Fibroblast of villous mesenchyme (primary cell): Measurements from ENCODE around the gene PTPRN2. TPM values are rescaled to one million over a fixed set of nuclear protein-coding genes. Genes with fewer than 3 reads are reported as not detected.

ENCODE experiments used
- DNase-seq: peaks from one replicate; pipeline ENCODE4 v3.0.0-alpha.2; 2010; ENCODE audit warnings: low read depth
- H3K4me3 ChIP-seq: 2 replicates; pipeline ENCODE4 v1.5.1; 2011; ENCODE audit warnings: low read depth, mild to moderate bottlenecking, low read length
- total RNA-seq: library from RNA; depleted of rRNA; stranded (reverse); fragments of >200 nt; gene quantifications from 2 replicates; pipeline ENCODE4 v1.2.3, GENCODE V29; 2012
- TF ChIP-seq, protein P1 (sequence below): IDR thresholded peaks from 2 replicates; pipeline ENCODE4 v1.5.1; 2012; ENCODE audit warnings: low read depth, mild to moderate bottlenecking, low read length; ENCODE audit not compliant: insufficient read depth

Gene PTPRN2
- total RNA-seq, 1 donor, result not detected

DNA sequence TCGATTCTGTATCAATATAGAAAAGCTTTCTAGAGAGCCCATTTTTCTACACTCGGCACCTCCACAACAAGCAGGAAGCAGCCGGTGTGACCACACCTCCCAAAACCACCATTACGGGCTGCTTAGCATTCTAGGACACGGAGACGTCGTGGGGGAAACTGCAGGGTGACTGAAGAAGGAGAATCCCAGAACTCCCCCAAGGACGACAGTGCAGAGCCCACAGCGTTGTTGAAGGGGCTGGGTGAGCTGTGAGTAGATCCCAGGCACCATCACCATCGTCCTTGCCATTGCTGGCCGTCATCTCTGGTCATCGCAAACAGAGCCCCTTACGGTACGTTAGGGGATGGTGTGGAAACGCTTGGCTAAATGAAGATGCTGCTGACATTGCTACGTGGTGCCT lies 351.8 kb downstream of the PTPRN2 start:
- no peak for DNase-seq
- TF ChIP-seq, protein P1, sequence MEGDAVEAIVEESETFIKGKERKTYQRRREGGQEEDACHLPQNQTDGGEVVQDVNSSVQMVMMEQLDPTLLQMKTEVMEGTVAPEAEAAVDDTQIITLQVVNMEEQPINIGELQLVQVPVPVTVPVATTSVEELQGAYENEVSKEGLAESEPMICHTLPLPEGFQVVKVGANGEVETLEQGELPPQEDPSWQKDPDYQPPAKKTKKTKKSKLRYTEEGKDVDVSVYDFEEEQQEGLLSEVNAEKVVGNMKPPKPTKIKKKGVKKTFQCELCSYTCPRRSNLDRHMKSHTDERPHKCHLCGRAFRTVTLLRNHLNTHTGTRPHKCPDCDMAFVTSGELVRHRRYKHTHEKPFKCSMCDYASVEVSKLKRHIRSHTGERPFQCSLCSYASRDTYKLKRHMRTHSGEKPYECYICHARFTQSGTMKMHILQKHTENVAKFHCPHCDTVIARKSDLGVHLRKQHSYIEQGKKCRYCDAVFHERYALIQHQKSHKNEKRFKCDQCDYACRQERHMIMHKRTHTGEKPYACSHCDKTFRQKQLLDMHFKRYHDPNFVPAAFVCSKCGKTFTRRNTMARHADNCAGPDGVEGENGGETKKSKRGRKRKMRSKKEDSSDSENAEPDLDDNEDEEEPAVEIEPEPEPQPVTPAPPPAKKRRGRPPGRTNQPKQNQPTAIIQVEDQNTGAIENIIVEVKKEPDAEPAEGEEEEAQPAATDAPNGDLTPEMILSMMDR, result no peak

DNA sequence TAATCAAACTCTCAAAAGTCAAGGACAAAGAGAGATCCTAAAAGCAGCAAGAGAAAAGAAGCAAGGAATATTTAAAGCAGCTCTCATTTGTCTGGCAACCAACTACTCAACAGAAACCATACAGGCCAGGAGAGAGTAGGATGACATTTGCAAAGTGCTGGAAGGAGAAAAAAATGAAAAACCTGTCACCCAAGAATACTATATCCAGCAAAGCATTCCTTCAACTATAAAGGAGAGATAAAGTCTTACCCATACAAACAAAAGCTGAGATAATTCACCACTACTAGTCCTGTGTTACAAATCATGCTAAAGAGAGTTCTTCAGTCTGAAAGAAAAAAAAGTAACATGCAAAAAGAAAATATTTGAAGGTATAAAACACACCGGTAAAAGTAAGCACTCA lies 357.7 kb downstream of the PTPRN2 start:
- TF ChIP-seq, protein P1, result no peak
- no peak for DNase-seq

More for the DNA sequence above, 351.8 kb downstream of the PTPRN2 start:
- H3K4me3 ChIP-seq, result no peak overlapping the region

DNA sequence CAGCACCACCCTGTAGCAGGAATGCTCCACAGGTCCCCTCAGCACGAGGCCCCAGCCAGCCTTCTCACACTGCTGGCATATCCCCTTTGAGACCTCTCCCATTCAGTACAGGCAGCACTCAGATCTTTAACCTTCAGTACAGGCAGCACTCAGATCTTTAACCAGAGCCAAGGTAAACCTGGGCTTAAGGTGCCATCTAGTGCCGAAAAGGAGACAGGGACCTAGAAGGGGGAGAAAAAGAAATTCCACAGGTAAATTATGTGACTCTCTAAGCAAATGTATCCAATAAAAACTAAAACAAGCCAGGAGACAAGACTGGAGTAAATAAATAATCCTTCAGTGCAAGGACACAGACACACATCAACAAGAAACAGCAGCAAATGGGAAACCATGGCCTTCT lies 358.6 kb downstream of the PTPRN2 start:
- no peak for DNase-seq
- TF ChIP-seq, protein P1, result no peak

More for the DNA sequence above, 357.7 kb downstream of the PTPRN2 start:
- H3K4me3 ChIP-seq, result no peak overlapping the region

DNA sequence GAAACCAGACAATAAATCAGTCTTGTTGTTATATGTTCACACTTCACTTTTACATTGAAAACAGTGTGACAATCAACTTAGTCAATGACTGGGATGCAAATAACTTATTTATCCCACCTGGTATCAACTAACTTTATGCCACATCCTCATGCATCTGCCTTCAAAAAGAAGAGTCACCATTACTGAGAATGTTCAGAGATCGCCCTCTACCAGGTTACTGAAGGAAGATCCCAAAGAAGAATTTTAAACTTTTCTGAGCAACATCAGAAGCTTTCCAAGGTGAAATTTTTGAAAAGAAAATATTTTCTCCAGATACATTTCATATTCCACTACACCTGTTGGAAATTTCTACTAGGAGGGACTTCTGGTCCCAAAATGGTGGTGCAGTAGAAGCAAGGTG lies 359.5 kb downstream of the PTPRN2 start:
- TF ChIP-seq, protein P1, result no peak
- H3K4me3 ChIP-seq, result no peak overlapping the region
- no peak for DNase-seq

More for the DNA sequence above, 358.6 kb downstream of the PTPRN2 start:
- H3K4me3 ChIP-seq, result no peak overlapping the region

DNA sequence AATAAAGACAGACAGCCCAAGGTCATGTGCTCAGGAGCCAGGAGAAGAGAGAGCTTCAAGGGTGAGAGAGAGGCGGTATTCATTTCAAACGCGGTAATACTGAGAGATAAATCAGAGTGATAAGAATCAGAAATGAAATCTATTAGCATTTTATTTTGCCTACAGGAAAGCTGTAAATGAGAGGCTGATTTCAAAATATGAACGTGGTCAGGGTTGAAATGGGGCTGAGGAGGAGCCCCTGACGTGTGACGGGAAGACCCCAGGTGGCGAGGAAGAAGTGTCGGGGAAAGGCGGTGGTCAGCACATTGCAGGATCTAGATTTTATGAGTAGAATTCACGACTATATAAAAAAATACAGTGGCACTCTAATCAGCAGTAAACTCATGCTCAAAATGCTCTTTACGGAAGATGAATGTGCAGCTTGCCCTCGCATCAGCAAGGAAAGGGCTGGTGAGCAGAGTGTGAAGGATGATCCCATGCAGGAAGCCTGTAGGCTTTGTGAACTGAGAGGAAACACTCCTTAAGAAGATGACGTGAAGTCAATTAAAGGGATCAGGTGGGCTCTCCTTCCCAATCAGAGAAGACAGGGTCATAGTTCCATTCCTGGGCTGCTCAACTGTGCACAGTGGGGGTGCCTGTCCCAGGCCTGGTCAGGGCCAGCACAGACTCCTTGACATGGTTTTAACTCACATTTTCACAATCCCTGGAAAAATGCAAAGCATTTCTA lies 360.2 kb downstream of the PTPRN2 start:
- TF ChIP-seq, protein P1, result no peak
- DNase-seq, result no peak
- H3K4me3 ChIP-seq, result no peak overlapping the region

DNA sequence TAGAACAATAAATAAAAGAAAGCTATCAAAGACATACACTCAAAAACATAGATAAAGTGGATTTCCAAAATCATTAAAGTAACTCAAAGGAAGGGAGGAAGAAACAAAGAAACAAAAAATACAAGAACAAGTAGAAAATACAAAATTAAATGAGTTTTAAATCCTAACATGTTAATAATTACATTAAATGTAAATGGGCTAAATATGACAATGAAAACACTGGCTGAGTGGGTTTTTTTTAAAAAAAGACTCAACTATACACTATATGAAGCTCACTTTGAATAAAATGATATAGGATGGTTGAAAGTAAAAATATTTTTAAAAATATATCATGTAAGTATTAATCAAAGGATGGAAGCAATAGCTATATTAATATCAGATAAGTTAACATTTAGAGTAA lies 371.4 kb downstream of the PTPRN2 start:
- TF ChIP-seq, protein P1, result no peak
- no peak for DNase-seq
- no peak overlapping the region for H3K4me3 ChIP-seq

DNA sequence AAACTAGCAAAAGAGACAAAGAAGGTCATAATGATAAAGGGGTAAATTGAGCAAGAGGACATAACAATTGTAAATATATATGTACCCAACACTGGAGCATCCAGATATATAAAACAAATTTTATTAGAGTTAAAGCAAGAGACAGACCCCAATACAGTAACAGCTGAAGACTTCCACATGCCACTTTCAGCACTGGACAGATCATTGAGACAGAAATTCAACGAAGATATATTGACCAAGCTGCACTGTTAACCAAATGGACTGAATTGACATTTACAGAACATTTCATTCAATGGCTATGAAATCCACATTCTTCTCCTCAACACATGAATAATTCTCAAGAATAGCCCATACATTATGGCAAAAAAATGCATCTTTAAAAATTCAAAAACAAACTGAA lies 378.2 kb downstream of the PTPRN2 start:
- H3K4me3 ChIP-seq, result no peak overlapping the region
- DNase-seq, result no peak
- TF ChIP-seq, protein P1, result no peak
